Measurements from ENCODE around the gene ANAPC13.

The ANAPC13 gene

DNA sequence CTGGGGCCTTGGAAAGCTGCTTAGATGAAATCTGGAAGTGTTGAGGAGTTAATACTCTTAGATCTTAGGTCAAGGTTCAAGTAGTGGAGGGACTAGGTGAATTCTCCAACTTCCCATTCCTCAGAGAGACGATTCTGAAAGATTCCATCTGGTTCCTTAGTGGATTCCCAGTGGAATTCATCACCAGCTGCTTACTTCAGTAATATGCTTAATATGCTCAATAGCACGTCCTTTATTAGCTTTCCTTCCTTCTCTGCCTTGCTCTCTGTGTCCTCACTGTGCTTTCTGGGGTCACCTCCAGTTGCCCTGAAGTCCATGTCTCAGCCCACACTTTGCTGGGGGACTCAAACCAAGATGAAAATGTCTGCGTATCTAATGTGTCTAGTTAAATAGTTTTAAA, 31.1 kb upstream of the ANAPC13 start:
- DNase-seq = peak in 1 of 2 donors; percentile 47
- Histone ChIP-seq H3K27me3 (ENCODE audit: insufficient read depth, low read length) (no peaks in the 10 kb centered on the region), H2BK5ac (ENCODE audit: low read depth, low read length, poor library complexity) (no peak overlapping the region), H4K12ac (ENCODE audit: low read depth, low read length) (no peak overlapping the region), H3K18ac (ENCODE audit: low read length) (no peak overlapping the region), H4K8ac (ENCODE audit: low read depth, low read length) (no peak overlapping the region), H3K23ac (ENCODE audit: low read length) (no peak overlapping the region), H3K4ac (ENCODE audit: low read depth, low read length) (no peak overlapping the region), H3K79me1 (ENCODE audit: low read length) (no peaks in the 10 kb centered on the region), H3K27ac (ENCODE audit: low read depth, low read length) (no peak overlapping the region), H2AFZ (ENCODE audit: insufficient read depth, low read length, poor library complexity) (no peak overlapping the region), H3K14ac (ENCODE audit: low read length) (no peak overlapping the region), H2BK120ac (ENCODE audit: insufficient read depth, low read length, poor library complexity) (no peak overlapping the region), H2AK5ac (ENCODE audit: low read length) (no peak overlapping the region), H3K9me3 (ENCODE audit: insufficient read depth, low read depth, low read length) (no peaks in the 10 kb centered on the region), H4K91ac (ENCODE audit: low read depth, low read length) (no peak overlapping the region), H3K9ac (ENCODE audit: low read length) (no peak overlapping the region), H3K4me2 (ENCODE audit: low read length) (no peak overlapping the region), H2BK12ac (ENCODE audit: low read length) (no peak overlapping the region), H3K4me3 (ENCODE audit: low read depth, low read length) (no peak overlapping the region), H3K4me1 (ENCODE audit: control insufficient read depth in 1 of 2, insufficient read depth in 2 of 2, low read length in 2 of 2) (no peaks in the 10 kb centered on the region), H3K79me2 (ENCODE audit: control insufficient read depth, insufficient read depth, low read length, poor library complexity) (no peaks in the 10 kb centered on the region), H3K36me3 (ENCODE audit: control insufficient read depth in 1 of 2, insufficient read depth in 2 of 2, low read length in 2 of 2) (no peaks in the 10 kb centered on the region)
- WGBS (ENCODE audit: extremely low coverage, insufficient coverage, insufficient read length) = no CpG with 5 or more reads among the region's 3 CpGs

DNA sequence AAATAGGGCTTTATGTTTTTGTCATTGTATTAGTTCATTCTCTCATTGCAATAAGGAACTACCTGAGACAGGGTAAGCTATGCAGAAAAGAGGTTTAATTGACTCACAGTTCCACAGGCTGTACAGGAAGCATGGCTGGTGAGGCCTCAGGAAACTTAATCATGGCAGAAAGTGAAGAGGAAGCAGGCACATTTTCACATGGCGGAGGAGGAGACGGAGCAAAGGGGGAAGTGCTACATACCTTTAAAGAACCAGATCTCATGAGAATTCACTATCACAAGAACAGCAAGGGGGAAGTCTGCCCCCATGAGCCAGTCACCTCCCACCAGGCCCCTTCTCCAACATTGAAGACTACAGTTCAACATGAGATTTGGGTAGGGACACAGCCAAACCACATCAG, 25.7 kb upstream of the ANAPC13 start:
- no peak overlapping the region for H2BK5ac ChIP-seq (ENCODE audit: low read depth, low read length, poor library complexity)
- H3K36me3 ChIP-seq (ENCODE audit: control insufficient read depth in 1 of 2, insufficient read depth in 2 of 2, low read length in 2 of 2) = peaks cover 0 to 3% of the 10 kb centered on the region in 2 experiments
- peaks cover 0 to 2% of the 10 kb centered on the region in 2 experiments for H3K4me1 ChIP-seq (ENCODE audit: control insufficient read depth in 1 of 2, insufficient read depth in 2 of 2, low read length in 2 of 2)
- no CpG with 5 or more reads among the region's 2 CpGs for WGBS (ENCODE audit: extremely low coverage, insufficient coverage, insufficient read length)
- H2BK120ac ChIP-seq (ENCODE audit: insufficient read depth, low read length, poor library complexity) = no peak overlapping the region
- no peak overlapping the region for H3K27ac ChIP-seq (ENCODE audit: low read depth, low read length)
- H3K79me1 ChIP-seq (ENCODE audit: low read length) = no peaks in the 10 kb centered on the region
- no peak overlapping the region for H4K91ac ChIP-seq (ENCODE audit: low read depth, low read length)
- H3K18ac ChIP-seq (ENCODE audit: low read length) = no peak overlapping the region
- H3K14ac ChIP-seq (ENCODE audit: low read length) = no peak overlapping the region
- no peaks in the 10 kb centered on the region for H3K27me3 ChIP-seq (ENCODE audit: insufficient read depth, low read length)
- no peak overlapping the region for H3K23ac ChIP-seq (ENCODE audit: low read length)
- H2BK12ac ChIP-seq (ENCODE audit: low read length) = no peak overlapping the region
- DNase-seq = no peak
- no peak overlapping the region for H3K4ac ChIP-seq (ENCODE audit: low read depth, low read length)
- no peak overlapping the region for H2AK5ac ChIP-seq (ENCODE audit: low read length)
- no peak overlapping the region for H2AFZ ChIP-seq (ENCODE audit: insufficient read depth, low read length, poor library complexity)
- no peak overlapping the region for H4K12ac ChIP-seq (ENCODE audit: low read depth, low read length)
- H3K9ac ChIP-seq (ENCODE audit: low read length) = no peak overlapping the region
- no peaks in the 10 kb centered on the region for H3K79me2 ChIP-seq (ENCODE audit: control insufficient read depth, insufficient read depth, low read length, poor library complexity)
- H3K4me2 ChIP-seq (ENCODE audit: low read length) = no peak overlapping the region
- H3K9me3 ChIP-seq (ENCODE audit: insufficient read depth, low read depth, low read length) = no peaks in the 10 kb centered on the region
- no peak overlapping the region for H3K4me3 ChIP-seq (ENCODE audit: low read depth, low read length)
- no peak overlapping the region for H4K8ac ChIP-seq (ENCODE audit: low read depth, low read length)

- no peaks in the 10 kb centered on the region for H3K36me3 ChIP-seq (ENCODE audit: control insufficient read depth in 1 of 2, insufficient read depth in 2 of 2, low read length in 2 of 2)
- H3K18ac ChIP-seq (ENCODE audit: low read length) = no peak overlapping the region
- H3K27ac ChIP-seq (ENCODE audit: low read depth, low read length) = no peak overlapping the region
- H3K14ac ChIP-seq (ENCODE audit: low read length) = no peak overlapping the region
- no peak overlapping the region for H3K4ac ChIP-seq (ENCODE audit: low read depth, low read length)
- H3K4me1 ChIP-seq (ENCODE audit: control insufficient read depth in 1 of 2, insufficient read depth in 2 of 2, low read length in 2 of 2) = no peaks in the 10 kb centered on the region
- no peak overlapping the region for H3K4me2 ChIP-seq (ENCODE audit: low read length)
- no peak for DNase-seq
- H3K79me2 ChIP-seq (ENCODE audit: control insufficient read depth, insufficient read depth, low read length, poor library complexity) = no peaks in the 10 kb centered on the region
- H3K9me3 ChIP-seq (ENCODE audit: insufficient read depth, low read depth, low read length) = no peaks in the 10 kb centered on the region
- H2BK12ac ChIP-seq (ENCODE audit: low read length) = no peak overlapping the region
- H3K23ac ChIP-seq (ENCODE audit: low read length) = no peak overlapping the region
- no peak overlapping the region for H4K91ac ChIP-seq (ENCODE audit: low read depth, low read length)
- H3K27me3 ChIP-seq (ENCODE audit: insufficient read depth, low read length) = no peaks in the 10 kb centered on the region
- H2BK5ac ChIP-seq (ENCODE audit: low read depth, low read length, poor library complexity) = no peak overlapping the region
- no peaks in the 10 kb centered on the region for H3K79me1 ChIP-seq (ENCODE audit: low read length)
- no peak overlapping the region for H2BK120ac ChIP-seq (ENCODE audit: insufficient read depth, low read length, poor library complexity)
- WGBS (ENCODE audit: extremely low coverage, insufficient coverage, insufficient read length) = no CpG with 5 or more reads among the region's 3 CpGs
- no peak overlapping the region for H2AK5ac ChIP-seq (ENCODE audit: low read length)
- no peak overlapping the region for H4K8ac ChIP-seq (ENCODE audit: low read depth, low read length)
- no peak overlapping the region for H3K9ac ChIP-seq (ENCODE audit: low read length)
- no peak overlapping the region for H4K12ac ChIP-seq (ENCODE audit: low read depth, low read length)
- H3K4me3 ChIP-seq (ENCODE audit: low read depth, low read length) = no peak overlapping the region
- H2AFZ ChIP-seq (ENCODE audit: insufficient read depth, low read length, poor library complexity) = no peak overlapping the region
Observed at GRCh38 chr3:134505485-134505884, 19.7 kb upstream of the ANAPC13 start.

DNA sequence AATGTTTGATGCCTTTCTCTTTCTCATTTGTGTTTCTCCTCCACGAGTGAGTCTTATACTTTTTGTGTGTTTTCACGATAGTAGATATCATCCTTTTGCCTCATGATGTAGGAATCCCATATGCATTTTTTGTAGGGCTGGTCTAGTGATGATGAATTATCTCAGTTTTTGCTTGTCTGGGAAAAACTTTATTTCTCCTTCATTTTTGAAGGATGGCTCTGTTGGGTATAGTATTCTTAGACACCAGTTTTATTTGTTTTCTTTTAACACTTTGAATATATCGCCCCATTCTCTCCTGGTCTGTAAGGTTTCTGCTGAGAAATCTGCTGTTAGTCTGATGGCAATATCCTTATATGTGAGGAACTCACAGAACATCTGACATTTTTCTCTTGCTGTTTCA, 18.3 kb upstream of the ANAPC13 start:
- H3K79me1 ChIP-seq (ENCODE audit: low read length) = no peaks in the 10 kb centered on the region
- H4K91ac ChIP-seq (ENCODE audit: low read depth, low read length) = no peak overlapping the region
- H3K9me3 ChIP-seq (ENCODE audit: insufficient read depth, low read depth, low read length) = no peaks in the 10 kb centered on the region
- H4K12ac ChIP-seq (ENCODE audit: low read depth, low read length) = no peak overlapping the region
- H3K4me2 ChIP-seq (ENCODE audit: low read length) = no peak overlapping the region
- no peaks in the 10 kb centered on the region for H3K79me2 ChIP-seq (ENCODE audit: control insufficient read depth, insufficient read depth, low read length, poor library complexity)
- no peak overlapping the region for H2AK5ac ChIP-seq (ENCODE audit: low read length)
- no peak for DNase-seq
- H3K9ac ChIP-seq (ENCODE audit: low read length) = no peak overlapping the region
- no peak overlapping the region for H3K14ac ChIP-seq (ENCODE audit: low read length)
- H3K4ac ChIP-seq (ENCODE audit: low read depth, low read length) = no peak overlapping the region
- no peak overlapping the region for H2AFZ ChIP-seq (ENCODE audit: insufficient read depth, low read length, poor library complexity)
- H3K27me3 ChIP-seq (ENCODE audit: insufficient read depth, low read length) = no peaks in the 10 kb centered on the region
- no peak overlapping the region for H3K27ac ChIP-seq (ENCODE audit: low read depth, low read length)
- H3K4me3 ChIP-seq (ENCODE audit: low read depth, low read length) = no peak overlapping the region
- no peak overlapping the region for H2BK120ac ChIP-seq (ENCODE audit: insufficient read depth, low read length, poor library complexity)
- H3K18ac ChIP-seq (ENCODE audit: low read length) = no peak overlapping the region
- H3K23ac ChIP-seq (ENCODE audit: low read length) = no peak overlapping the region
- H4K8ac ChIP-seq (ENCODE audit: low read depth, low read length) = no peak overlapping the region
- no peak overlapping the region for H2BK12ac ChIP-seq (ENCODE audit: low read length)
- H3K36me3 ChIP-seq (ENCODE audit: control insufficient read depth in 1 of 2, insufficient read depth in 2 of 2, low read length in 2 of 2) = no peaks in the 10 kb centered on the region
- WGBS (ENCODE audit: extremely low coverage, insufficient coverage, insufficient read length) = no CpG with 5 or more reads among the region's 3 CpGs
- no peaks in the 10 kb centered on the region for H3K4me1 ChIP-seq (ENCODE audit: control insufficient read depth in 1 of 2, insufficient read depth in 2 of 2, low read length in 2 of 2)
- no peak overlapping the region for H2BK5ac ChIP-seq (ENCODE audit: low read depth, low read length, poor library complexity)

All from trophoblast cell (in vitro differentiated cells and primary cell).